Parathyroid adenoma (tissue), 2 donors: ENCODE measurements around the gene ZFAND3.

ENCODE experiments used
- H2AFZ ChIP-seq: fragments of 300-600 bp; sonication (generic); one replicate; pipeline ENCODE4 v1.7.0; 2017; ENCODE audit warnings: antibody characterized with exemption, mild to moderate bottlenecking
- H3K27ac ChIP-seq: fragments of 300-600 bp; sonication (generic); one replicate; pipeline ENCODE4 v1.7.0; 2017
- H3K27me3 ChIP-seq: fragments of 300-600 bp; sonication (generic); one replicate; pipeline ENCODE4 v1.7.0; 2017; ENCODE audit warnings: low read length; ENCODE audit not compliant: control insufficient read depth, insufficient read depth
- H3K36me3 ChIP-seq: fragments of 300-600 bp; sonication (generic); one replicate; pipeline ENCODE4 v1.7.0; 2017; ENCODE audit warnings: low read length; ENCODE audit not compliant: control insufficient read depth, insufficient read depth
- H3K4me1 ChIP-seq: fragments of 300-600 bp; sonication (generic); one replicate; pipeline ENCODE4 v1.7.0; 2017; ENCODE audit warnings: control low read depth
- H3K4me2 ChIP-seq: fragments of 300-600 bp; sonication (generic); one replicate; pipeline ENCODE4 v1.7.0; 2017; ENCODE audit warnings: low read length
- H3K4me3 ChIP-seq: fragments of 300-600 bp; sonication (generic); one replicate; pipeline ENCODE4 v1.7.0; 2017; ENCODE audit warnings: low read depth, low read length
- H3K79me2 ChIP-seq: fragments of 300-600 bp; sonication (generic); one replicate; pipeline ENCODE4 v1.7.0; 2017; ENCODE audit warnings: control low read depth
- H3K9ac ChIP-seq: fragments of 300-600 bp; sonication (generic); one replicate; pipeline ENCODE4 v1.7.0; 2017; ENCODE audit warnings: mild to moderate bottlenecking
- H3K9me3 ChIP-seq: fragments of 300-600 bp; sonication (generic); one replicate; pipeline ENCODE4 v1.7.0; 2017; ENCODE audit warnings: low read length; ENCODE audit not compliant: control insufficient read depth
- CTCF ChIP-seq: fragments of 300-600 bp; sonication (generic); IDR thresholded peaks from one replicate; pipeline ENCODE4 v1.7.0; 2017; ENCODE audit warnings: antibody characterized with exemption, mild to moderate bottlenecking
- donor health status: primary hyperparathyroidism.

ZFAND3 gene

GRCh38 chr6:37993596-37993995 lies 174.1 kb downstream of the ZFAND3 start:
- Histone ChIP-seq H3K4me1 (peaks cover 8% of the 10 kb centered on the region), H3K9ac (no peak overlapping the region), H3K4me2 (no peak overlapping the region), H3K4me3 (no peak overlapping the region), H3K79me2 (peaks cover 22% of the 10 kb centered on the region), H3K27me3 (no peaks in the 10 kb centered on the region), H2AFZ (no peak overlapping the region), H3K9me3 (no peaks in the 10 kb centered on the region), H3K27ac (no peak overlapping the region), H3K36me3 (no peaks in the 10 kb centered on the region)
- no peak for TF ChIP-seq CTCF

- peaks cover 21% of the 10 kb centered on the region for H3K79me2 ChIP-seq
- H3K9ac ChIP-seq, result no peak overlapping the region
- no peak overlapping the region for H3K4me2 ChIP-seq
- no peak for TF ChIP-seq CTCF
- H2AFZ ChIP-seq, result no peak overlapping the region
- H3K27ac ChIP-seq, result no peak overlapping the region
- H3K4me1 ChIP-seq, result peaks cover 7% of the 10 kb centered on the region
- H3K9me3 ChIP-seq, result no peaks in the 10 kb centered on the region
- H3K36me3 ChIP-seq, result no peaks in the 10 kb centered on the region
- no peaks in the 10 kb centered on the region for H3K27me3 ChIP-seq
- no peak overlapping the region for H3K4me3 ChIP-seq
Observed at GRCh38 chr6:37994223-37994622, 174.7 kb downstream of the ZFAND3 start.

GRCh38 chr6:37998366-37998765 lies 178.8 kb downstream of the ZFAND3 start:
- no peak overlapping the region for H3K27ac ChIP-seq
- no peak overlapping the region for H3K9ac ChIP-seq
- TF ChIP-seq CTCF, result no peak
- H3K4me1 ChIP-seq, result peaks cover 7% of the 10 kb centered on the region
- H3K9me3 ChIP-seq, result no peaks in the 10 kb centered on the region
- no peak overlapping the region for H3K4me3 ChIP-seq
- no peak overlapping the region for H2AFZ ChIP-seq
- H3K79me2 ChIP-seq, result peaks cover 32% of the 10 kb centered on the region
- no peaks in the 10 kb centered on the region for H3K27me3 ChIP-seq
- H3K36me3 ChIP-seq, result no peaks in the 10 kb centered on the region
- H3K4me2 ChIP-seq, result no peak overlapping the region

GRCh38 chr6:38001386-38001785 lies 181.9 kb downstream of the ZFAND3 start:
- H3K79me2 ChIP-seq, result peaks cover 27% of the 10 kb centered on the region
- H3K9ac ChIP-seq, result no peak overlapping the region
- no peak overlapping the region for H3K4me3 ChIP-seq
- no peak overlapping the region for H3K4me2 ChIP-seq
- H3K27me3 ChIP-seq, result no peaks in the 10 kb centered on the region
- no peaks in the 10 kb centered on the region for H3K4me1 ChIP-seq
- no peak overlapping the region for H2AFZ ChIP-seq
- no peaks in the 10 kb centered on the region for H3K36me3 ChIP-seq
- H3K9me3 ChIP-seq, result no peaks in the 10 kb centered on the region
- H3K27ac ChIP-seq, result no peak overlapping the region
- TF ChIP-seq CTCF, result no peak

- H3K79me2 ChIP-seq, result peaks cover 15% of the 10 kb centered on the region
- no peak overlapping the region for H3K4me2 ChIP-seq
- H3K36me3 ChIP-seq, result no peaks in the 10 kb centered on the region
- no peaks in the 10 kb centered on the region for H3K27me3 ChIP-seq
- H3K9ac ChIP-seq, result no peak overlapping the region
- no peak overlapping the region for H2AFZ ChIP-seq
- no peak overlapping the region for H3K4me3 ChIP-seq
- H3K27ac ChIP-seq, result no peak overlapping the region
- H3K9me3 ChIP-seq, result no peaks in the 10 kb centered on the region
- H3K4me1 ChIP-seq, result no peaks in the 10 kb centered on the region
- no peak for TF ChIP-seq CTCF
Observed at GRCh38 chr6:38004908-38005307, 185.4 kb downstream of the ZFAND3 start.
